PC-3 (cell line): ENCODE data around the gene HMCES. TPM values are rescaled to one million over a fixed set of nuclear protein-coding genes. Genes with fewer than 3 reads are reported as not detected.

ENCODE experiments used
- ATAC-seq: fragments of 200-7000 bp; cut with Tn5 transposase; 2 replicates; pipeline ENCODE4 v1.9.1; 2020; ENCODE audit warnings: mild to moderate bottlenecking, moderate library complexity
- BruUV-seq: library from RNA; stranded (reverse); fragments of 400-500 nt; replicated peaks from 2 replicates; lab custom pipeline; 2021; lab: Mats Ljungman, UMichigan
- CTCF ChIA-PET: fragments of 300-600 bp; sonication (Branson Sonifier 250); formaldehyde crosslinking; loops from one replicate; lab custom pipeline; 2022; ENCODE audit warnings: antibody characterized with exemption; lab: Charles Lee
- POLR2A ChIA-PET: fragments of 300-600 bp; sonication (Branson Sonifier 250); formaldehyde crosslinking; loops from one replicate; lab custom pipeline; 2022; ENCODE audit warnings: antibody characterized with exemption; ENCODE audit not compliant: unreplicated experiment; lab: Charles Lee
- DNase-seq: peaks from one replicate; pipeline ENCODE4 v3.0.0-alpha.2; 2015
- H2AFZ ChIP-seq: fragments of 300-600 bp; sonication (generic); 2 replicates; pipeline ENCODE4 v1.6.0; 2016; ENCODE audit warnings: antibody characterized with exemption, low read length
- H3F3A ChIP-seq: fragments of 300-600 bp; sonication (generic); one replicate; pipeline ENCODE4 v1.6.0; 2017; ENCODE audit warnings: antibody characterized with exemption, low read length, control low read depth, mild to moderate bottlenecking; ENCODE audit not compliant: unreplicated experiment
- H3K27ac ChIP-seq: fragments of 300-600 bp; sonication (generic); 2 replicates; pipeline ENCODE4 v1.5.1; 2016; ENCODE audit warnings: mild to moderate bottlenecking, low read length
- H3K27me3 ChIP-seq: fragments of 300-600 bp; sonication (generic); 2 replicates; pipeline ENCODE4 v1.6.1; 2016; ENCODE audit warnings: low read length, mixed read lengths
- H3K36me3 ChIP-seq: fragments of 300-600 bp; sonication (generic); 2 replicates; pipeline ENCODE4 v1.6.1; 2016; ENCODE audit warnings: low read depth, mixed run types, low read length, mixed read lengths
- H3K4me1 ChIP-seq: fragments of 300-600 bp; sonication (generic); 2 replicates; pipeline ENCODE4 v1.5.1; 2016; ENCODE audit warnings: low read length; ENCODE audit not compliant: insufficient read depth
- H3K4me2 ChIP-seq: fragments of 300-600 bp; sonication (generic); 2 replicates; pipeline ENCODE4 v1.6.0; 2016; ENCODE audit warnings: low read length
- H3K4me3 ChIP-seq: fragments of 300-600 bp; sonication (generic); 2 replicates; pipeline ENCODE4 v1.5.1; 2016; ENCODE audit warnings: mild to moderate bottlenecking, low read length, mixed read lengths
- H3K79me2 ChIP-seq: fragments of 300-600 bp; sonication (generic); 2 replicates; pipeline ENCODE4 v1.6.1; 2017; ENCODE audit warnings: low read length, mixed read lengths
- H3K9ac ChIP-seq: fragments of 300-600 bp; sonication (generic); 2 replicates; pipeline ENCODE4 v1.6.0; 2016; ENCODE audit warnings: mild to moderate bottlenecking, low read length
- H3K9me2 ChIP-seq: fragments of 300-600 bp; sonication (generic); replicated peaks from 2 replicates; pipeline ENCODE4 v1.6.1; 2016; ENCODE audit warnings: mixed run types, low read length, mixed read lengths
- H3K9me3 ChIP-seq: fragments of 300-600 bp; sonication (generic); 2 replicates; pipeline ENCODE4 v1.6.1; 2016; ENCODE audit warnings: low read length, mixed read lengths
- H4K20me1 ChIP-seq: fragments of 300-600 bp; sonication (generic); 2 replicates; pipeline ENCODE4 v1.6.1; 2016; ENCODE audit warnings: low read length, mixed read lengths
- EZH2 ChIP-seq: fragments of 300-600 bp; sonication (generic); IDR thresholded peaks from one replicate; pipeline ENCODE4 v1.6.1; 2017; ENCODE audit warnings: antibody characterized with exemption, mild to moderate bottlenecking, low read length; ENCODE audit not compliant: unreplicated experiment
- EZH2phosphoT487 ChIP-seq: fragments of 300-600 bp; sonication (generic); IDR thresholded peaks from 2 replicates; pipeline ENCODE4 v1.6.1; 2018; ENCODE audit warnings: mild to moderate bottlenecking, antibody characterized with exemption, low read length, borderline replicate concordance
- intact Hi-C: fragments of 100-400 bp; cut with micrococcal nuclease; formaldehyde crosslinking; loops from 2 replicates; pipeline ENCODE4 v1.9.0; 2023
- total RNA-seq: library from RNA; depleted of rRNA; stranded (reverse); fragments of >200 nt; gene quantifications from 2 replicates; pipeline ENCODE4 v1.2.3, GENCODE V29; 2014
- TF ChIP-seq, protein P1 (sequence below): fragments of 300-600 bp; sonication (generic); conservative IDR thresholded peaks from 2 replicates; pipeline ENCODE4 v1.5.1; 2017; ENCODE audit warnings: antibody characterized with exemption, low read depth, mild to moderate bottlenecking, low read length

Gene HMCES
- total RNA-seq, 1 experiment from 2014 or later: 28.8 TPM

- Histone ChIP-seq H3K4me2 (peak overlapping the region; percentile 96), H3K27me3 (no peaks in the 10 kb centered on the region), H3K79me2 (peaks cover 27% of the 10 kb centered on the region), H3K36me3 (peaks cover 16% of the 10 kb centered on the region), H3K27ac (peak overlapping the region; percentile 64), H3K9me3 (no peaks in the 10 kb centered on the region), H3K4me1 (peaks cover 24% of the 10 kb centered on the region), H3F3A (no peaks in the 10 kb centered on the region), H2AFZ (peak overlapping the region; percentile 70; the same call in 1 of the 2 replicates), H3K9ac (peak overlapping the region; percentile 97), H3K9me2 (no peaks in the 10 kb centered on the region), H4K20me1 (no peaks in the 10 kb centered on the region), H3K4me3 (peak overlapping the region; percentile 87)
- intact Hi-C loops: loop anchor here (2.0 to 5.0 kb wide), 2 partner anchors 51 to 128 kb away; partner anchors contain the start of gene RAB43
- ATAC-seq (peak; percentile 8; the same call in 1 of the 2 replicates), DNase-seq (peak; percentile 48)
- ChIA-PET CTCF (no interaction called here), POLR2A (interaction anchor here (0.6 kb wide), 1 partner anchor 86 kb away, joined by 4 read pairs; no protein-coding TSS in a partner anchor)
- TF ChIP-seq EZH2phosphoT487 (no peak), EZH2 (no peak)
- TF ChIP-seq, protein P1, sequence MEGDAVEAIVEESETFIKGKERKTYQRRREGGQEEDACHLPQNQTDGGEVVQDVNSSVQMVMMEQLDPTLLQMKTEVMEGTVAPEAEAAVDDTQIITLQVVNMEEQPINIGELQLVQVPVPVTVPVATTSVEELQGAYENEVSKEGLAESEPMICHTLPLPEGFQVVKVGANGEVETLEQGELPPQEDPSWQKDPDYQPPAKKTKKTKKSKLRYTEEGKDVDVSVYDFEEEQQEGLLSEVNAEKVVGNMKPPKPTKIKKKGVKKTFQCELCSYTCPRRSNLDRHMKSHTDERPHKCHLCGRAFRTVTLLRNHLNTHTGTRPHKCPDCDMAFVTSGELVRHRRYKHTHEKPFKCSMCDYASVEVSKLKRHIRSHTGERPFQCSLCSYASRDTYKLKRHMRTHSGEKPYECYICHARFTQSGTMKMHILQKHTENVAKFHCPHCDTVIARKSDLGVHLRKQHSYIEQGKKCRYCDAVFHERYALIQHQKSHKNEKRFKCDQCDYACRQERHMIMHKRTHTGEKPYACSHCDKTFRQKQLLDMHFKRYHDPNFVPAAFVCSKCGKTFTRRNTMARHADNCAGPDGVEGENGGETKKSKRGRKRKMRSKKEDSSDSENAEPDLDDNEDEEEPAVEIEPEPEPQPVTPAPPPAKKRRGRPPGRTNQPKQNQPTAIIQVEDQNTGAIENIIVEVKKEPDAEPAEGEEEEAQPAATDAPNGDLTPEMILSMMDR: no peak
- BruUV-seq: no TSS peak
Observed at GRCh38 chr3:129248286-129248979, 30.2 kb upstream of the HMCES start.

- peak within 1 kb of the TSS; percentile 64 for H3K27ac ChIP-seq
- TF ChIP-seq EZH2 (no peak), EZH2phosphoT487 (no peak)
- TF ChIP-seq, protein P1: no peak
- peak within 1 kb of the TSS; percentile 70 for H2AFZ ChIP-seq
- POLR2A ChIA-PET: interaction anchor here (0.5 to 0.6 kb wide), 3 partner anchors 42 to 279 kb away, joined by 4 to 17 read pairs (median 5); no protein-coding TSS in a partner anchor
- TSS peak; percentile 75 for BruUV-seq
- peaks cover 27% of the 10 kb centered on the region for H3K79me2 ChIP-seq
- no peaks in the 10 kb centered on the region for H3K9me2 ChIP-seq
- H3K36me3 ChIP-seq: peaks cover 19% of the 10 kb centered on the region
- no peaks in the 10 kb centered on the region for H3F3A ChIP-seq
- H3K27me3 ChIP-seq: no peaks in the 10 kb centered on the region
- H3K9ac ChIP-seq: peak within 1 kb of the TSS; percentile 97
- peak within 1 kb of the TSS; percentile 87 for H3K4me3 ChIP-seq
- CTCF ChIA-PET: interaction anchor here (0.5 to 0.6 kb wide), 2 partner anchors 88 to 134 kb away, joined by 4 to 5 read pairs; partner anchors contain the start of gene ISY1
- no peaks in the 10 kb centered on the region for H3K9me3 ChIP-seq
- no peaks in the 10 kb centered on the region for H4K20me1 ChIP-seq
- intact Hi-C loops: loop anchor here (2.0 to 5.0 kb wide), 2 partner anchors 52 to 129 kb away; partner anchors contain the start of gene RAB43
- peak within 1 kb of the TSS; percentile 96 for H3K4me2 ChIP-seq
- peaks cover 24% of the 10 kb centered on the region for H3K4me1 ChIP-seq
- DNase-seq (peak; percentile 87), ATAC-seq (peak; percentile 74)
Observed at GRCh38 chr3:129249284-129250065, 29.2 kb upstream of the HMCES start, which contains the start of gene COPG1. Gene COPG1 (plus strand): TSS chr3:129249606. CDS start chr3:129249710, 104 bp downstream.
